GM19463 (cell line): Measurements from ENCODE around the gene PTPN14.
"Not testable (repeated sequence)": the region's sequence is repeated elsewhere in the genome, so short reads cannot be mapped to it uniquely, and the experiment has no call there.

Experiments used
- ATAC-seq: cut with Tn5 transposase; IDR thresholded peaks from one replicate; pipeline ENCODE4 v1.9.1; 2021; ENCODE audit warnings: mild to moderate bottlenecking, moderate library complexity; ENCODE audit not compliant: unreplicated experiment

PTPN14 gene

GRCh38 chr1:214481983-214482634, 69.3 kb downstream of the PTPN14 start:
- ATAC-seq: not testable (repeated sequence)

GRCh38 chr1:214476986-214477870, 74.2 kb downstream of the PTPN14 start:
- peak; percentile 49 for ATAC-seq

- ATAC-seq: no peak
These were observed 75.0 kb downstream of the PTPN14 start for GRCh38 chr1:214476229-214476985.

GRCh38 chr1:214475746-214476145, 75.7 kb downstream of the PTPN14 start:
- no peak for ATAC-seq

GRCh38 chr1:214475331-214475730, 76.1 kb downstream of the PTPN14 start:
- ATAC-seq: no peak

GRCh38 chr1:214474467-214474866, 76.9 kb downstream of the PTPN14 start:
- no peak for ATAC-seq

GRCh38 chr1:214473862-214474261, 77.5 kb downstream of the PTPN14 start:
- ATAC-seq: no peak

GRCh38 chr1:214473387-214473786, 78.0 kb downstream of the PTPN14 start:
- ATAC-seq: no peak

- no peak for ATAC-seq
These were observed 79.0 kb downstream of the PTPN14 start for GRCh38 chr1:214472364-214472763.

GRCh38 chr1:214471458-214471857, 79.9 kb downstream of the PTPN14 start:
- ATAC-seq: no peak

- ATAC-seq: no peak
These were observed 81.3 kb downstream of the PTPN14 start for GRCh38 chr1:214470132-214470531.

GRCh38 chr1:214469290-214469689, 82.1 kb downstream of the PTPN14 start:
- ATAC-seq: no peak

- no peak for ATAC-seq
These were observed 84.3 kb downstream of the PTPN14 start for GRCh38 chr1:214467078-214467585.

GRCh38 chr1:214466403-214467077, 84.9 kb downstream of the PTPN14 start:
- no peak for ATAC-seq

GRCh38 chr1:214464445-214465287, 86.7 kb downstream of the PTPN14 start:
- ATAC-seq: no peak

- no peak for ATAC-seq
These were observed 87.8 kb downstream of the PTPN14 start for GRCh38 chr1:214463596-214463995.

GRCh38 chr1:214462882-214463281, 88.5 kb downstream of the PTPN14 start:
- no peak for ATAC-seq

GRCh38 chr1:214461305-214461704, 90.1 kb downstream of the PTPN14 start:
- ATAC-seq: no peak

GRCh38 chr1:214460304-214460916, 91.0 kb downstream of the PTPN14 start:
- no peak for ATAC-seq
